Suppressor macrophage treated with lipopolysaccharide for 1 hour (primary cell): Measurements from ENCODE around the gene GLMN.
"Not testable (repeated sequence)": the region's sequence is repeated elsewhere in the genome, so short reads cannot be mapped to it uniquely, and the experiment has no call there.

Experiments
- DNase-seq, 3 donors: peaks; one replicate each; pipeline ENCODE4 v3.0.0-alpha.2; 2020 to 2022

GLMN gene

GRCh38 chr1:92299477-92300150, 827 bp upstream of the GLMN start:
- peak in 1 of 3 donors; percentile 20 for DNase-seq

DNA sequence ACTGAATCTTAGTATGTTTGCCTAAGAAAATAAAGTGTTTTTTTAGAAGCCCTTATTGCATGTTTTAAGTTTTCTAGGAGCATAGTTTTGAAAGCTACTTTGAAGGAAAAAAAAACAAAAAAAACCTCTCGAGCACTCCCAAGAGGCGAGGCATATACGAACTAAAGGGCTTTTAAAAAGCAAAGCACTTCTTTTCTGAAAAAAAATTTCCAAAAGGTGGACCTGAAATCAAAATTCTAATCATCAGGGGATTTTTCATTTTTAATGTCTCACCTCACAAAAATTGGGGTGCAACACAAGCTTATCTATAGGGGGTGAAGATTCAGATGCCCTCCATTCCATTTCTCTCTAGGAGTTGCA, 594 bp downstream of the GLMN start:
- DNase-seq, result peak in 1 of 3 donors; percentile 7

DNA sequence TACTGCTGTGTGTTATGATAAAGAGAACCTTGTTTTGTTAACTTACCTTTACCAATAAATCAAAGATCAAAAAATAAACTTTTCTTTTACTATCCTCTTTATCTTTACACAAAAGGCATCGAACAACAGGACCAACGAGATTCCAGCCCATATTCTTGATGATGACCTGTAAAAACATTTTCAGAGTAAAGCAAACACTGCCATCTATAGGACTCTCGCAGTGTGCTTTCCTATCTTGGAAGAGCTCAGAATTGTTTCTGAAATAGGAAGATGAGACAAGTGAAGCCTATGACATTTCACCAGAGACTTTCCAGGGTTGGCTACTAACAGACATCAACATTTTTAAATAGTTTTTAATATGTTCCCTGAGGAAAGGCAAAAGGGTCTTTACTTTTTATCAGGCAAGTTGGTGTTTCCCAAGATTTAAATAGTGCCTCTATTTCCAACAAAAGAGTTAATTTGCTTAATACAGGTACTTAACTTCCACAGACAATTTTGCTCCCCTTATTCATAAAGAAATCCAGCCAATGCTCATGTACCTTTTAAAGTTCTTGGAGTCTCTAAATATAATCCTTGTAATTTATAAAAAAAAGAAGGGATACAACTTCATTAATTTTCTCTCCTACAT, 7.3 kb downstream of the GLMN start:
- DNase-seq, result peak; percentile 49 to 73 (median 66)

GRCh38 chr1:92281411-92281810, 17.4 kb downstream of the GLMN start:
- not testable (repeated sequence) for DNase-seq

DNA sequence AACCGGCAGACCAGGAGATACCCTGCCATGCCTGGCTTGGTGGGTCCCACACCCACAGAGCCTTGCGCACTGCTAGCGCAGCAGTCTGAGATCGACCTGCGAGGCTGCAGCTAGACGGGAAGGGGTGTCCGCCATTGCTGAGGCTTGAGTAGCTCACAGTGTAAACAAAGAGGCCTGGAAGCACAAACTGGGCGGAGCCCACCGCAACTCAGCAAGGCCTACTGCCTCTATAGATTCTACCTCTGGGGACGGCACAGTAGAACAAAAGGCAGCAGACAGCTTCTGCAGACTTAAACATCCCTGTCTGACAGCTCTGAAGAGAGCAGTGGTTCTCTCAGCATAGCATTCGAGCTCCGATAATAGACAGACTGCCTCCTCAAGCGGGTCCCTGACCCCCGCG, 19.0 kb downstream of the GLMN start:
- DNase-seq, result not testable (repeated sequence)

DNA sequence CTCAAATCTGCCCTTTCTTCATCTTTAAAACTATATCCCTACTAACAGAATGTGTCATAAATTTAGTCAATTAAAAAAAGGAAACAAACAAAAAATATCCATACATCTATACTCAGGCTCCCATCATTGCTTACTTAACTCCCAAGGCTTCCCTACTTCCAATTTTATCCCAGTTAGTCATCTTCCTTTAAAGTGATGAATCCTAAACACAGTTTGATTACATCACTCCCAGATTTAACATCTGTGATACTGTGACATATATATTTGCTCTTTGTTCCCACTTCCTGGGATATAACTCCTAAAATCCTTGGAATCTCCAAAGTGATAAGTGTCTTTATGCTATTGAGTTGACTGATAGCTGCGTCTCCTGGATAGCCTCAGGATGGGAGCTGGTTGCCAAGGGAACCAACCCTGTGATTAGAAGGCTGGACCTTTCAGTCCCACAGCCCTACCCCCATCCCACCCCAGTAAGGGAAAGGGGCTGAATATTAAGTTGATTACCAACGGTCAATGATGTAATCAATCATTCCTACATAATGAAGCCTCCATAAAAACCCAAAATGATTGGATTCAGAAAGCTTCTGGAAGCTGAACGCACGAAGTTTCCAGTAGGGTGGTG, 21.6 kb downstream of the GLMN start:
- no peak for DNase-seq

DNA sequence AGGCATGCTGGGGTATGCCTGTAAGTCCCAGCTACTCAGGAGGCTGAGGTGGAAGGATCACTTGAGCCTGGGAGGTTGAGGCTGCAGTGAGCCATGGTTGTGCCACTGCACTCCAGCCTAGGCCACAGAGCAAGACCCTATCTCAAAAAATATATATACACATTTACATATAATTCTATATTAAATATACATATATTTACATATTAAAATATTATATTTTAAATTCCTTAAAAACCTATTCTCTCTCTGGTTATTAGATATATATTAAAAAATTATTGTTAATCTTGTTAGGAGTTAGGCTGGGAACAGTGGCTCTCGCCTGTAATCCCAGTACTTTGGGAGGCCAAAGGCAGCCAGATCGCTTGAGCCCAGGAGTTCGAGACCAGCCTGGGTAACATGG, 22.7 kb downstream of the GLMN start:
- DNase-seq, result no peak

DNA sequence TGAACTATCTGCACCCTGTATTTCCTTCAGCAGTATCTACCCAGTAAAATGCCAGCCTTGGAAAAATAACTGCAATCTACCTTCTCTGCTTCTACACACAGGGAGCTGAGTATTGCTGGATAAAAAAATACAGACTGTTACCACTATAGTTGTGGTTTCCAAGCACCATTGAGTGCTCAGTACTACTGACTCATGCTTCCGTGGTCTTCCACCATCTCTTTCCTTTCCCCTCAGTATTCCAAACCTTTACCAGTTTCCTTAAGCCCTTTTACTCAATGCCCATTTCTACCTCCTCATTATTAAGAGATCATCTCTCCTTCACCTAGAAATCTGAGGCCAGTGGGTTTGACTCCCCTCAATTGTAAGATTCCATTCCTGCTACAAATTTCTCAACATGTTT, 23.8 kb downstream of the GLMN start:
- DNase-seq, result no peak

DNA sequence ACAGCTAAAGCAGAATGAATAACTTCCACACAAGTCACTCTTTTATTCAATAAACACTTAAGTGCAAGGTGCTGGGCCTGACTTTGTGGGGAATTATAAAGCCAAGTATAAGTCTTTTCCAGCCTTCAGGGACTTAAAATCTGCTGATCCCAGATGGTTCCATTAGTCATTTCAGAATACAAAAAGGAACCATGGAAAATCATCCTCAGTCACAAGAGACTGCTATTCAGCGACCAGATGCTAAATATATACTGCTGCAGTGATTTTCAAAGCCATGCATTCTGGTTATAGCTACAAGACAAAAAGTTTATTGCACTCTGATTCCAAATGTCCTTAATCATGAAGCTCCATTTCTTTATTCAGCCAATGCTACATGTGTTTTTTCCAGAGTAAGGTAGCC, 25.7 kb downstream of the GLMN start:
- DNase-seq, result no peak

GRCh38 chr1:92262516-92262915, 36.3 kb downstream of the GLMN start:
- DNase-seq, result no peak

- DNase-seq, result no peak
Measured at GRCh38 chr1:92259350-92259749, 39.4 kb downstream of the GLMN start.

- not testable (repeated sequence) for DNase-seq
Measured at GRCh38 chr1:92254714-92255113, 44.1 kb downstream of the GLMN start.

DNA sequence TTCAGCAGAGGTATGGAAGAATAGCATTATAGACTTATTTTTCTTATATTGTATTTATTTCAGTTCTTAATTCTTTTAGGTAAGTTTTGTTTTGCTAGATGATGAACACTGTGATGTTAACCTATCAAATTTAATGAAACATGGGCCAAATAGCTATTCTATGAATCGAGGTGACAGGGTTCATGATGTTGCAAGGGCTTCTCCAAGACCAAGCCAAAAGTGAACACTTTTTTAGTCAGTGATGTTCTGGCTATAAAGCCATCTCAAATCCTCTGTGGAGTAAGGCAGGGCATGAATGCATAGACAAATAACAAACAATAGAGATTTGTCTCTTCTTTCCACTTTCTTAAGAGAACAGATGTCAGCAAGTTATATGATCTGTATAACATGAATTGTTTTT, 54.4 kb downstream of the GLMN start:
- no peak for DNase-seq

DNA sequence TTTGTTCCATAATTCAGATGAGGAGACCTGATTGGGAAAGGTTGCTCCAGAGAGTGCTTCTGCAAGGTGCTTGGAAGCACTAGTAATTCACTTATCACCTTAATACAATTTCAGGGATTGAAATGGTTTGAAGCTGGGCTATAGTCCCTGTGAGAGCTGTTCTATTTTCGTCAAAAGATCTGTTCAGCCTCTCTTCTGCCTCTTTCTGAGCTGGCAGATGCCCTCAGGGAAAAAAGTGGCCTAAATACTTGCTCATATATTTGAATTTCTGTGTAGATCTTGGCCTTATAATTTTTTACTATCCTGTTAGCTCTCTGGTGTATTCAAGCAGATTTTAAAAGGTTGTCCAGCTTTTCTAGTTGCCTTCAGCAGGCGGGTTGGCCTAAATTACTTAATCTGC, 58.8 kb downstream of the GLMN start:
- no peak for DNase-seq

DNA sequence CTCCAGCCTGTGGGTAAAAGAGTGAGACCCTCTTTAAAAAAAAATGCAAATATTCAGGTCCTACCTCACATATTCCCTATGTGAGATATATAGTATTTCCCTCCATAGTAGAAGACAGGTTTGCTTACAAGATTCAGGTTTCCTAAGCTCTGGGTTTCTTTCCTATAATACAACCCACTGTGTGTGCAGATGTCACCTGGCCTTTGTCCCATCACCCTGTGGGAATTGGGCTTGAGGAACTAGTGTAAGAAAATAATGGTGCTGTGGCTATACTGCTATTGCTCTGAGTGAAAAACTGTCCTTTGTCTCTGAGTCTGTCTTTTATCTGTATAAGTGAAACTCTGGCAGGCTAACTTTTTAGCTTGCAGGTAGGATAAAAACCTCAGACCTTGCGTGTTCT, 68.1 kb downstream of the GLMN start:
- no peak for DNase-seq

DNA sequence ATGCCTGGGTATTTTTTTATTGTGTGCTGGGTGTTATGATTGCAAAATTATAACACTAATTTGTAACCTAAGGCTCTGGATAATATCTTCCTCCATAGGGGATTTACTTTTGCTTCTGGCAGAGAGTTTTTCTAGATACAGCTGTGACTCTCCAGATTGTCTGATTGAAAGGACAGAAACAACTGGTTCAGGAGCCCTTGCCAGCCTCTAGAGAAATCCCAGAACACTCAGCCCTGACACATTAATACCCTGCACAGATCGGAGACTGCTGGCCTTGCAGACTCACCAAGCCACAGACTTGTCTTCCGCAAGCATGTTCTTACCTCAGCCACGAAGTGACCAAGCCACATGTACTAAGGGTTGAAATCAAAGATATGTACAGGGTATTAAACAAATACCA, 70.4 kb downstream of the GLMN start:
- no peak for DNase-seq

DNA sequence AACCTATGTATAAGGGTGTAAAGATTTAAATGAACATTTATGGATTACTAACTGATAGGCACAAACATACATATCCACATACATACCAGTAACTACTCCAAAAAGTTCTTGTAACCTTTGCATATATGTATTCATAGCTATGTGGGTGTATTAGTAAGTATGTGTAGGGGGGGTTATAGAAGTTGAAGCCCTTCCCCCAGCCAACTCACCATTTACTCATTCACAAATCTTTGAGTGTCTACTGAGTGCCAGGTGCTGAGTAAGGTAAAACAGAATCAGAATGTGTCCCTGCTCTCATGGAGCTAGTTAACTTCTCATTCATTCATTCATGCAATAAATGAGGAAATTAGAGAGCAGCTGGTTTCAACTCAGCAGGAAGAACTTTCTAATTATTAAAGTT, 79.8 kb downstream of the GLMN start:
- DNase-seq, result no peak

DNA sequence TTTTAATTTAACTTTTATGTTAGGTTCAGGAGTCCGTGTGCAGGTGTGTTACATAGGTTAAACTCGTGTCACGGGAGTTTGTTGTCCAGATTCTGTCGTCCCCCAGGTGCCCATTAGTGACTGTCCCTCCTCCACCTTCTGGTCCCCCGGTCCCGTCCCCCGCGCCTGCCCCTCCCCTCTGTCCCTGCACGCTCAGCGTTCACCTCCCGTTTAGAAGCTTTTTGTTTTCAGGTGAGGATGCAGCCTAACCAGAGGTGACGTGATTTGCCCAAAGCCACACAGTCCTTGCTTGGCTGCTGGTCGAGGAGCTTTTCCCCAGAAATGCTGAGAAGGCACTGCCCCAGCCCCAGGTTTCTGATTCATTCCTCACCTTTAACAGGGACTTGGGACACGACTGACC, 80.2 kb downstream of the GLMN start:
- no peak for DNase-seq

- no peak for DNase-seq
Measured at GRCh38 chr1:92217721-92218120, 81.1 kb downstream of the GLMN start, which contains the start of gene C1orf146. C1orf146 (plus strand) TSS chr1:92217915; CDS start chr1:92231421, 13,506 bp downstream.

DNA sequence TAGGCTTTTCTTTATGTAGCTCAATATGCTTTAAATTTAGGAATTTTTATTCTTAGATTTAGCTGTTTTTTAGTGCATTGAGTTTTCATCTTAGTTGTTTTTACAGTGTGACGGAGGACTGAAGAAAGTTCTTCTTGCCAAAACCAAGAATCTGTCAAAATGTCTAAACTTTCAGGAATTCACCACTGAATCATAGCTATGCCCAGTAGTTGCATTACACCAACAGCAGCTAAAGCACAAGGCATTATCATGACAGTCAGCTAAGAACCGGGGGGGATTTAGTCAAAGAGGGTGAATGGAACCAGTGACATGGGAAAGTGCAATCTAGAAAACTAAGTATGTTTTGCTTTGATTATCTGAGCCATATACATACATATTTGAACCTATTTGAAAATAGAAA, 87.6 kb downstream of the GLMN start:
- DNase-seq, result no peak

- no peak for DNase-seq
Measured at GRCh38 chr1:92210701-92211100, 88.1 kb downstream of the GLMN start.

DNA sequence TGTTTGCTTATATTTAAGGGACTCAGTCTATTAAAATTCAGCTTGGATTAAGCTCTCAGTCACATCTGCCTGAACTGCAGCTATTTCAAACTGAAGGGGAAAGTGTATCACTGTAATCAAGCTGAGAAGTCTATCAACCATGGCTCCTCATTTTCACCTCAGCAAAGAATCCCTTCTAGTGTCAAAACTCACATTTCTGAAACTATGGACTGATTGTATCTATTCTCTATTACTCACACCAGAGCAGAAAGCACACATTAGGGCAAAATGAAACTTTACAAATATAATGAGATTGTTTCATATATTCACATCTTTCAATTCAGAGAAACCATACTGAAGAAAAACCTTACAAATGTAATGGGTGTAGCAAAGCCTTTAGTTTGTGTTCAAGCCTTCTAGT, 95.7 kb downstream of the GLMN start:
- DNase-seq, result no peak

DNA sequence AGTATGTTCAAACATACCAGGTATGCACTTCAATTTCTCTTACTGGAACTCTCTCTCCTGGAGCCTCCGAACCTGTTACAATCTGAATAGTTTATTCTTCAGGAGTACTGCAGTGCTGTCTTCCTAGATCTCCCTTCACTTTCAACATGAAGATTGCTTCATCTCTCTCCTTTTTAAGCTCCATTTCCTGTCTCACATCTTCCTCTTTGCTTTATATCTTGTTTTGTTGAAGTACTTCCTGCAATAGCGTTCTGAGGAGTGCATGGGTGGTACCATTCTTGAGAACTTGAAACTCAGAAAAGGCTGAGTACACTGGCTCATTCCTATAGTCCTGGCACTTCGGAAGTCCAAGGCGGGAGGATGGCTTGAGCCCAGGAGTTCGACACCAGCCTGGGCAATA, 96.8 kb downstream of the GLMN start:
- DNase-seq, result peak; percentile 16 to 47 (median 34)
